HG02870 (cell line): ENCODE data around the gene MMEL1.
"Not testable (repeated sequence)": the region's sequence is repeated elsewhere in the genome, so short reads cannot be mapped to it uniquely, and the experiment has no call there.

Experiments
- ATAC-seq: cut with Tn5 transposase; IDR thresholded peaks from one replicate; pipeline ENCODE4 v1.9.1; 2021; ENCODE audit warnings: mild to moderate bottlenecking, moderate library complexity; ENCODE audit not compliant: unreplicated experiment

The MMEL1 gene

GRCh38 chr1:2629627-2630497 lies 3.0 kb downstream of the MMEL1 start:
- ATAC-seq, result no peak

GRCh38 chr1:2628933-2629626 lies 3.7 kb downstream of the MMEL1 start:
- ATAC-seq, result no peak

GRCh38 chr1:2628191-2628932 lies 4.5 kb downstream of the MMEL1 start:
- no peak for ATAC-seq

GRCh38 chr1:2627746-2628145 lies 5.1 kb downstream of the MMEL1 start:
- ATAC-seq, result no peak

GRCh38 chr1:2625748-2626147 lies 7.1 kb downstream of the MMEL1 start:
- ATAC-seq, result not testable (repeated sequence)

GRCh38 chr1:2625311-2625710 lies 7.5 kb downstream of the MMEL1 start:
- no peak for ATAC-seq

- ATAC-seq, result no peak
Measured at GRCh38 chr1:2624735-2625300, 8.0 kb downstream of the MMEL1 start.

- ATAC-seq, result no peak
Measured at GRCh38 chr1:2623571-2624337, 9.1 kb downstream of the MMEL1 start.

- no peak for ATAC-seq
Measured at GRCh38 chr1:2617971-2618470, 14.8 kb downstream of the MMEL1 start.

GRCh38 chr1:2614145-2614544 lies 18.7 kb downstream of the MMEL1 start:
- no peak for ATAC-seq

- ATAC-seq, result no peak
Measured at GRCh38 chr1:2612591-2613365, 20.0 kb downstream of the MMEL1 start.

GRCh38 chr1:2611621-2612437 lies 21.0 kb downstream of the MMEL1 start:
- ATAC-seq, result no peak

- no peak for ATAC-seq
Measured at GRCh38 chr1:2611031-2611501, 21.8 kb downstream of the MMEL1 start.

- ATAC-seq, result no peak
Measured at GRCh38 chr1:2610036-2610959, 22.5 kb downstream of the MMEL1 start.

GRCh38 chr1:2609319-2610035 lies 23.3 kb downstream of the MMEL1 start:
- ATAC-seq, result no peak

- ATAC-seq, result no peak
Measured at GRCh38 chr1:2607641-2608091, 25.1 kb downstream of the MMEL1 start.
